Left cardiac atrium (tissue), 4 donors: ENCODE data around the gene SEC16A. TPM values are rescaled to one million over a fixed set of nuclear protein-coding genes. Genes with fewer than 3 reads are reported as not detected.

Source experiments
- ATAC-seq, 2 donors: fragments of 200-7000 bp; cut with Tn5 transposase; one replicate each; pipeline ENCODE4 v1.9.1; 2020; ENCODE audit warnings: mild to moderate bottlenecking in 2 of 2, moderate library complexity in 2 of 2
- DNase-seq: peaks from one replicate; pipeline ENCODE4 v3.0.0-alpha.2; 2020
- intact Hi-C, 2 donors: fragments of 100-400 bp; cut with DNase I; formaldehyde crosslinking; loops; one replicate each; pipeline versions ENCODE4 v1.14.1 to v1.15.1; 2022 to 2023
- total RNA-seq, 2 donors: library from RNA; stranded (reverse); fragmentation: NEBNext Ultra II Directional; extraction: Animal tissue kit (Norgen Biotek cat#: 25700); gene quantifications; one replicate each; pipeline ENCODE4 v1.2.1, GENCODE V29; 2021
- donor health status: DM: no; HTN: yes; CAD: no.
- donor health status: DM: no; HTN: yes; CAD: no; lungs with severe emphysema.
- donor health status: DM: yes; HTN: yes; CAD: no.
- donor health status: Dilated cardiomyopathy.

SEC16A gene
- total RNA-seq, 2 donors from 2014 or later: 27.4 to 40.8 TPM

DNA sequence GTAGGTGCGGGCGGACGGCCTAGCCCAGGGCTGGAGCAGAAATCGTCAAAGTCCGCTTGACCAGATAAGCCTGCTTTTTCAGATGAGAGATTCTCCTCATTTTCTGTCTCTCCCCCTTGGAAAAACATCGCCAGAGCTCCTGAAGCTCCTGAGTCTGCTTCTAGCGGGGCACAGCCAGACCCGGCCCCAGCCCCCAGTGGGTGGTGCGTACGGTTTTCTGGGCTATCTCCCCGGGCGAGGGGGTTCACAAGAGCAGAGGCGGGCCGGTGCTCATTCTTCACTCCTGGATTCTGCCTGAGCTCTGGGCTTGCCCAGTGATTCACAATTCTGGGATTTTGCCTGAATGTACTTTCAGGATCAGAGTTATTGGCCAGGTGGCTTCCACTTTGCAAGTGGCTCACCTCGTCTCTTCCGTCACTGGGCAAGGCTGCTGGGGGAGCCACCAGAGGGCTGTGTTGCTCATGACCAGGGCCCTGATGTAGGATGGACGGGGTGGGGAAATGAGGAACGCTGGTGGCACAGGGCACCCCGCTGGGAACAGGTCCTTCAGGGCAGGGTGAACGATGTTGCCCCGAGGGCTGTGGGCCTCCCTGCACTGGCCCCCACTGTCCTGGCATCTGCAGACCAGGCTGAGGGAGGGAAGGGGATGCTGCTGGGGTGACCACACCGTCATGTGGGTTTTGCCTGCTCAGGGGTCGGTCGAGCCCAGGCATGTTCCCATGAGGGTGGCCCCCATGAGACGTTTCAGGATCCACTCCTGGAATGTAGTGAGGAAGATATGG lies 6.3 kb downstream of the SEC16A start:
- ATAC-seq: no peak
- intact Hi-C loops: no loop called here
- no peak for DNase-seq

DNA sequence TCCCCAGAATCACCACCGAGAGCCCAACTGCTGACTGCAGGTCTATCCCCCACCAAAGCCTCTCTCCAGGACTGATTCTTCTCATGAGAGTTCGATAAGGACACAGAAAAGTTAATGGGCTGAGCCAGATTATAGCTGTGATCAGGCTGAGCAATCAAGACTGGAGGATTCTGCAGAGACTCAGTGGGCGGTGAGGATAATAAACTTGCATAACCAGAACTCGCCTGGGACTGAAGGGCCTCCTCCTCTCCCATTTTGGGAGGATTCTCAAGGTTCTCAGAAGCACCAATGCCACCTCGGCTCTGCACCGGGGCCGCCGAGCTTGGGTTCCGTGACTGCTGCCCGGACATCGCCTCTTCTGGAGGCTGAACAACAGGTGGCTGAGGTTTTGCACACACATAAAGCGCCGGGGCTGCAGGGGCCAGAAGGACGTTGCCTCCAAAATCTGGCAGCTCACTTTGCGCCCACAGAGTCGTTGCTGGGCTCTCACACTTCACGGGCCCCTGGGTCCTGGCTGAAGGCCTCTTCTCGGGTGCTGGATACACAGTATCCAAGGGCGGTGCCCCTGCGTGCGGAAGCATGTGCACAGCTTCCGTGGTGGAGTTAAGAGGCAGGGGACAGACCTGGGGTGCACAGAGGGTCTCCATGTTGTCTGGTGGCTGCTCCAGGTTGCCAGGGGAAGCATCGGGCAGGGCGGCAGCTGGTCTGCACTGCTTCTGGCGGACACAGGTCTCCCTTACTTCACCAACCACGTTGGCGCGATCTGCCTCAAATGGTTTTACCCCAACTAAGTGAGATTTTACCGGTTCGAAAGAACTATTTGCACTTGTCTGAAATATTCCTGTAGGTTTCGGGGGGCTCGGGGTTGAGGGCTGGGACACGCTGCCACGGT lies 7.6 kb downstream of the SEC16A start:
- ATAC-seq (no peak), DNase-seq (no peak)
- intact Hi-C loops: no loop called here

DNA sequence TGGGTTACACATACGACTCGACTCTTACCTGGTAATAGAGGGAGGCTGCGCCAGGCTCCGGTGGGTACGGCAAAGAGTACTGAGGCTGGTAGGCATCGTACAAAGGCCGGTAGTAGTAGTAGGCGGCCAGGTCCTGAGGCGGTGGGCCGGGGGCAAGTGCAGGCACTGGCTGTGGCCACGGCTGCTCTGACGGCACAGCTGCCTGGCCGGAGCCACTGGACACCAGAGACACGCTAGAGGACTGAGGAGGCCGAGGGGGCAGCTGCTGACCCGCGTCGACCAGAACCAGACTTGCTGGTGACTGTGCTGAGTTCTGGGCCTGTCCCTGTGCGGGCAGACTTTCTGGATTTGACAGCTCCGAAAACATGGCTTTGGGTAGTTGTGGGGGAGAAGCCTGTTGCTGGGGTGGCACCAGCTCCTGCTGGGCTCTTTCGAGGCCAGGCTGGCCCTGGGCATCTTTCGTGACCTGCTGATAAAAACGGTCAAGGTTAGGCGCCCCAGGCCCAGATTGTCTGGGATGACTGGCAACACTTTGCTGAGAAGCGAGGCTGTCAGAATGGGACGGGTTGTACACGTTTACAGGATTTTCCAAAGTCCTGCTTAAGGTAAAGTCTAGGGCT lies 8.7 kb downstream of the SEC16A start:
- DNase-seq (no peak), ATAC-seq (no peak)
- intact Hi-C loops: no loop called here

DNA sequence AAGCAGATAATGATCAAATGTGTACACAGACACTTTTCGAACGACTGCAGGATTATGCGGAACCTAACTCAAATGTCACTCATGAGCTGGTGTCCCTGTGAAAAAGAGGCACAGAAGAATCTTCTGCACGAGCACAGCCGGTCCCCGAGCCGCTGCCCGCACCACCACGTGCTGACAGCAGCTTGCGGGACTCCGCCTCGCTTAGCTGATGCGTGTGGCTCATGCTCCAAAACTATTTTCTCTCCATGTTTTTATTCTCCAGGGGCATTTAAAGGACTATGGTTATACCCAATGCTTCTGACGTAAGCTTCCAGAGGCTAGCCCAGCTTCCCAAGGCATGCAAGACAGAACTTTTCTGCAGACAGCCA lies 9.5 kb downstream of the SEC16A start:
- DNase-seq (no peak), ATAC-seq (no peak)
- intact Hi-C loops: no loop called here

DNA sequence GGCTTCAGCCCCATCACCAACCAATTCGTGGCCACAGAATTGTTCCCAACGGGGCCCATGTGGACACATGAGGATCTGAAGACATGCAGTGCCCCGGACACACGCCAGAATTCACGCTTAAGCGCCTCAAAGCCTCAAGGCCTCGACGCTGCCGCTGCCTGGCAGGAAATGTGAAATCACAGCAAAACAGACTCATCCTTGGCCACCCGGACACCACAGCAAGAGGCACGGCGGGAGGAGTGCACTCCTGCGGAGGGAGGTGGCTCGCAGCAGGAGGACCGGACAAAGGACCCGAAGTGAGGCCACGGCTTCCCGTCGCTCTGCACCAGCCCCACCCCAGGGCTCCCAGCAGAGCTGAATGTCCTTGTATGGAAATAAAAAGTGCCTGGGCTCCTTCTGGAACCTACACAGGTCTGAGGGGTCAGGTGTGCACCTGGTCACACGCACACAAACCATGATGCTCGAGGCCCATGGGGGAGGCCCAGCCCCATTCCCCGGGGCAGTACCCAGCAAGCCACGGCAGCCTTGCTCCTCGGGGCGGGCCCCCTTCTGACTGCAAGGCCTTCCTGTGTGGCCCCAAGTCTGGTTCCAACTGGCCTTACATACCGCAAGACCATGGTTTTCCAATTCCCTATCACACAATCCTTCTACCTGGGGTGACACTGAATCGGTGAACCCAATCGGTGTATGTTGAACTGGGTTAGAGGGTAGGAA lies 10.0 kb downstream of the SEC16A start:
- intact Hi-C loops: no loop called here
- ATAC-seq (no peak), DNase-seq (no peak)

DNA sequence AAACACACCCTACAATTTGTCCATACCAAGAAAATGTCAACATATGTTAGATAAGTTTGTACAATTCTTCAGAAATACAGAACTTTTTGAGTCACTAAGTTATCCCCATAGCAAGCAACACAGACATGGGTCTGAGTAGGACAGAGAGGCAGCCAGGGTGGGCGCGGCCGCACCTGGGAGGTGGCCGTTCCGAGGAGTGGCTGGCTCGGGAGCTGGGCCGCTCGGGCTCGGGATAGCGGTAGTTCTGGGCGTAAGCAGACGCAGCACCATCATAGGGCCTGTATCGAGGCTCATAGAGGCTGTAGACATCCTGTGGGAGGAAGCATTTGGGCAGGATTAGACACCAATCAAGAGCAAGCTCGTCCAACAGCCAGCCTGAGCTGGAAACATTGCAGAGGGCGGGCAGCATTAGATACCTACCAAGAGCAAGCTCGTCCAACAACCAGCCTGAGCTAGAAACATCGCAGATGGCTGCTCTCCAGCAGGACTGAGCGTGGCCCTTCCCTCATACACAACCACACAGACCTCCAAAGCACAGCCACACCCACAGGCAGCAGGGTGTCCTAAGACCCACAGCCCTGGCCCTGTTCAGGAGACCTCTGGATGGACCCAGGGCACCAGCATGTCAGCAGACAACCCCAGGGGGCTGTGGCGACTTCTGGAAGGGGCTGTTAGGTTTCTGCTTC lies 10.9 kb downstream of the SEC16A start:
- intact Hi-C loops: no loop called here
- no peak for ATAC-seq
- no peak for DNase-seq

DNA sequence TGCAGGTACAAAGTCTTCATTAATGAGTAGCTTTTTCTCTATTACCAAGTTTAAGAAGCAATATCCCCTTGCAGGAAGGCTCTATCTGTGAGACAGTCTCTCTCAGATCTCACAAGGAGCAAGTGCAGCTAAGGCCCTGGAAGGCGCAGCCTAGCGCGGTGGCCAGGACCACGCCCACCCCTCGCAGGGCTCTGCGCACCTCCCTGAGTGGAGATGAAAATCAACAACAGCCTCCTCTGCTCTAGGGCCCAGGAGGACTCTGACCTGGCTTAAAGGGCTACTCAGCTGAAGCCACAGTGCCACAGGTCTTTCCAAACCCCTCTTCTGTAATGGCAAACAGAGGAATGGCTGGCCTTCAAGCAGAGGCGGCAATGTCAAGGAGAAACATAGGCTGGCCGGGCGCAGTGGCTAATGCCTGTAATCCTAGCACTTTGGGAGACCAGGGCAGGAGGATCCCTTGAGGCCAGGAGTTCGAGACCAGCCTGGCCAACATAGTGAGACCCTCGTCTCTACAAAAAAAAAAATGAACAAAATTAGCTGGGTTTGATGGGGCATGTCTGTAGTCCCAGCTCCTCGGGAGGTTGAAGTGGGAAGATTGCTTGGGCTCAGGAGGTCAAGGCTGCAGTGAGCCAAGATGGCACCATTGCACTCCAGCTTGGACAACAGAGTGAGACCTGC lies 11.9 kb downstream of the SEC16A start:
- intact Hi-C loops: no loop called here
- no peak for DNase-seq
- no peak for ATAC-seq

DNA sequence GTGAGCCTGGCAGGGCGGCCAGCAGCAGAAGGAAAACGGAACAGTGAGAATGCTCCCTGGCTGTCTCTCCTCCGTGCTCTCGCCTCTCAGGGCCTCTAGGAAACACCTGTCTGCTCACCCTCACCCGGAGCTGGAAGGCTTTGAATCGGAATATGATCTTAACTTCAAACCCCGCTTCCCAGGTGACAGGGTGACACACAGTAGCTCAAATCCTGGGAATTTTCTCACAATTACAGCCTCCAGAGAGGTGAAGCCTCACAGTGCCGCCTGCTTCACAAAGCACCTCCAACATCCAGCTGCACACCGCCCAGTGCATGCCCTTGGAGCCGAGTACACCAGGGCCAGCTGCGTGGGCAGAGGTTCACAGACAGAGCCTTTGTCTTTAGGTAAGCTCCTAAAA lies 12.5 kb downstream of the SEC16A start:
- ATAC-seq (no peak), DNase-seq (no peak)
- intact Hi-C loops: no loop called here

DNA sequence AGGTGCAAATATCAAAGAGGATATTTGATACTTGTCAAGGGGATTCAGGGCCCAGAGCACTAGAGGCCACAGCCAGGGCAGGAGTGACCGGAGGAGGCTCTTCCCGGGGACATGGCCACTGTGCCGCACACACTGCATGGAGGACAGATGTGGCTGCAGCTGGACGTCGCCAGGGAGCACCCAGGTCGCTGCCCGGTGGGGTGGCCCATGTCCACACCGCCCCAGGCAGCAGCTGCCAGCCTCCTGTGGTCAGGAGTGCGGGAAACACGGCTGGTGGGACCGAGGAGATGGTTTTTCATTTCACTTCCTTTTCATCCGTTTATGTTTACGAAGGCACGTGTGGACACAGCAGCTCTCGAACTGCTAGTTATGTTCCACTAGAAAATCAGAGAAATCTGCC lies 15.1 kb downstream of the SEC16A start:
- no peak for DNase-seq
- intact Hi-C loops: no loop called here
- ATAC-seq: no peak

DNA sequence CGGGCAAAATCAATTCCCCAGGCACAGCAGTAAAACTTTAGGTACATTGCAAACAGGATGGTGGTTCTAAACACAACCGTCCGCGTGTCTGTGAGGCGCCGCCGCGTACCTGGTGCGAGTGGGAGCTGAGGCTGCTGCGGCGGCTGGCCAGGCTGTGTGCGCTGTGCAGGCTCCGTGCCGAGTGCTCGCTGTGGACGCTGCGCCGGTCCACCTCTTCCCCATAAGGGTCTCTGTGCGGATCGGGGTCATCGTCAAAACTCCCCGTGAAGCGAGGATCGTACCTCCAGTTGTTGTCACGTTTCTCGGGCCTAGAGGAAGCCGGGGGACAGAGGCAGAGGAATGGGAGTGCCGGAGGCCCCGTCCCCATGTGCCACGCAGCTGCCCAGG lies 16.7 kb downstream of the SEC16A start:
- DNase-seq (no peak), ATAC-seq (no peak)
- intact Hi-C loops: no loop called here

DNA sequence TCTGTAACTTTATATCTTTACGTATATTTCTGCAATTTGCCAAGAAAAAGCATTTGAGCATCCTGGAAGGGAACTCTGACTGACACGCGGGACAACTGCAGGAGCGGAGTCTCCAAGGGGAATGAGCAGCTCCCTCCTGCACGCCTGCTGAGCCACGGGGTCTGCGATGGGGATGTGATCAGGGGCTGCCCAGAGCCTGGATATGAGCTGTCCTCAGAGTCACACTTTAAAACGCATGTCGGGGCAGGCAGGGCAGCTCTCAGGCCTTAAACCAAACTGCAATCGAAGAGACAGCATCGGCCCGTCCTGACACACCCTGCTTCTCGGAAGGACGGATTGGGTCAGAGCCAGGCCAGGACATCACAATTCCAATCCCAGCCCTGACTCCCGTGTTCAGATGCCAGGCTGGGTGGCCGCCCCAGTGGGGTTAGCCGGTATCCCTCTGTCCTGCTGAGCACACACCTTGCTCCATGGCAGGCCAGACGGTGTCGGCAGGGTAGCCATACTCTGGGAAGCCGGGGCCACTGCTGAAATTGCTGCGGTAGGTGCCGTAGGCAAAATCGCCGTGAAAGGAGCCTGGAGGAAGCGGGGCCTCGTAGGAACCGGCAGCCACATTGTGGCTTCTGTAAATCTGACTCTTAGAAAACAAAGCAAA lies 17.2 kb downstream of the SEC16A start:
- intact Hi-C loops: no loop called here
- no peak for ATAC-seq
- DNase-seq: no peak

DNA sequence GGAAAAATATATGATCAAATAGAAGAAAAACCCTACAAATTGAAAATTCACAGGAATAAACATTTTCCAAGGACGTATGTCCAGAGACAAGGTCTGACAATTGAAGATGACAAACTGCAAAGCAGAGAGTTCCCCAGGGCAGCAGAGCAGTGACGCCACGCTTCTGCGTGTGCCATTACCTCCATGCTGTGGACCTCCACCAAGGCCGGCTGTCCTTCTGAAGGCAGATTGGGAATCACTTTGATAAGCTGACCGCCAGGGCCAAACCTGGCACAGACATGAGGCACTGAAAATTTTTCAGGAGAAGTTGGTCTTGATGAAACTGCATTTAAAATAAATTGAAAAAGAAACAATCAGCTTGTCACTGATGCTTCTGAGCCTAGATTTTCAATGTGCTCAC lies 18.6 kb downstream of the SEC16A start:
- intact Hi-C loops: no loop called here
- DNase-seq (no peak), ATAC-seq (no peak)

DNA sequence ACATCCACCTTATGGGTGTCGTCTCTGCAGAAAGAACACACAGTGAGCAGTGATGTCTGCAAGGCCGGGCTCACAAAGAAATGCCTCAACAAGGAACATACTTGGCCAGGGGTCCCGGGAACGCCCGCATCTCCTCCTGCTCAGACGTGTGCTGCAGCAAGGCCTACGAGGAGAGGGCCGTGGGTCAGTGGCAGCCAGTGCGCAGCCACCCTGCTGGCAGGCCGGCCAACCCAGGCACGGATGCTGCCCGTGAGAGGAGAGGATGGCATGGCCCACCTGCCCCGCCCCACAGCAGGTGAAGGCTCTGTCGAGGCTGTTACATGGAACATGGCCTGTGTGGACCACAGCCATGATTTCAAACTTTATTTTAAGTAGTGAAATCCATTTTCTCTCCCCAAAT lies 19.3 kb downstream of the SEC16A start:
- ATAC-seq (no peak), DNase-seq (no peak)
- intact Hi-C loops: no loop called here

DNA sequence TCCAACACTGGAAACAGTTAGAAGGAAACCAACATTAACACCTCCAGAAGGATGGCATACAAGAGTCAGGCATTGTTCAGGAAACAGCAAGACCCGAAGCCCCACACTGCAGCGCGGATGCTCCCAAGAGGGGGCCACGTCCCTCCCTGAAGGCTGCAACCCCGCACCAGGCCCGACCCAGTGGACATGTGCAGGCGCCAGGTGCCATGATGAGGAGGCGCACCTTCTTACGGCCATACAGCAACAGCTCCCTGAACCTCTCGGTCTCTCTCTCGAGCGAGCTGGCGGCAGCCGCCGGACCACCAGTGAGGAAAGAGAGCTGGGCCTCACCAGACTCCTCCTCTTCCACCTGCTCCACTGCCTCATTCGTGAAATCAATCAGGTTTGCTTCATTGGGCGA lies 20.2 kb downstream of the SEC16A start:
- intact Hi-C loops: no loop called here
- ATAC-seq (no peak), DNase-seq (no peak)

DNA sequence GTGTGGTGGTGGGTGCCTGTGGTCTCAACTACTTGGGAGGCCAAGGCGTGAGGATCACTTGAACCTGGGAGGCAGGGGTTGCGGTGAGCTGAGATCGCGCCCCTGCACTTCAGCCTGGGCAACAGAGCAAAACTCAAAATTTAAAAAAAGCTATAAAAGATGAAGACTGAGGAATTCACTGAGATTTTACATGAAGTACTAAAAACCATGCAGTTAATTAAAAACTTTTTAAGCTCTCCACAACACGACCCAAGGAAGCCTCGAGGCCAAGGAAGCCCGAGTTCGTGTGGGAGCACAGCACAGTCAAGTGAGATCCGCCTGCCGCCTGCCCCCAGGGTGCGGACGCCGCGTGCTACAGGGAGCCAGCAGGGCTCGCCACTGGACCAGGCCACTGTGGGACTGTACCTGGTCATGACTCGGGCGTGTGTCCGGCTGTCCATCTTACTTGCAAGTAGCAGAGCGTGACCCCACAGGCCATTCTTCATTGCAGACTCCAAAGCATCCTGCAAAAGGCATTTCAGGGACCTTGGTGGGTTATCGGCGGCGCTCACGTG lies 22.0 kb downstream of the SEC16A start:
- no peak for DNase-seq
- no peak for ATAC-seq
- intact Hi-C loops: no loop called here

DNA sequence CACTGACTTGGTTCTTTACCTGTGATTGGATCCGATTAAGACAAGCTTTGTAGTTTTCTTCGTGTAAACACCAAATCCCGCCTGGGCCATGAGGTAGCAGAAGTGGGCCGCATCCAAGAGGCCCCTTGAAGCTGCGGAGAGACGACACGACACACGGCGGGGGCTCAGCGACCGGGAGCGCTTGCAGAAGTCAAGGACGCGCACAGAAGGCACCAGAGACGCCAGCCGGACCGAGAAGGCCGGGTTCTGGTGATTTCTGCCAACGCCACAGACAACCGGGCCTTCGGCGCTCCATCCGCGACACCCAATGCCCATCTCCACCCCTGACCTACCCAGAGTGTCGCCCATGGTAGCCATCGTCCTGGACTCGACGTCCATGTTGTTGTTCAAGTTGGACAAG lies 23.4 kb downstream of the SEC16A start:
- intact Hi-C loops: no loop called here
- ATAC-seq: no peak
- DNase-seq: no peak

DNA sequence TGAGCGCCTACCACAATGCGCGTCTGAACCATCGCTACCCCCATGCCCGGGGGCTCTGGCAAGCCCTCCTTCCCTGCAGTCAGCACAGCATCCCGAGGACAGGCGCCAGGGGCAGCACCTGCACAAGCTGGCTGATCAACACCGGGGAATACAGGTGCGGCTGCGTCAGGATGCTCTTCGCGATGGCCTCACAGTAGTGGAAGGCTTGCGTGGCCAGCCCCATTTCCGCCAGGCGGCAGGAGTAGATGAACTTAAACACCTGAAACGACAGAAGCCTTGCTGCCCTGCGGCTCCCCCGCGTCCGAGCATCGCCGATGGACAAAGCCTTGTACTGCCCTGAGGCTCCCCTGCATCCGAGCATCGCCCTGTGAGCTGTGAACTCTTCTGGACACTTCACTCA lies 25.5 kb downstream of the SEC16A start:
- ATAC-seq: no peak
- DNase-seq: no peak
- intact Hi-C loops: no loop called here

DNA sequence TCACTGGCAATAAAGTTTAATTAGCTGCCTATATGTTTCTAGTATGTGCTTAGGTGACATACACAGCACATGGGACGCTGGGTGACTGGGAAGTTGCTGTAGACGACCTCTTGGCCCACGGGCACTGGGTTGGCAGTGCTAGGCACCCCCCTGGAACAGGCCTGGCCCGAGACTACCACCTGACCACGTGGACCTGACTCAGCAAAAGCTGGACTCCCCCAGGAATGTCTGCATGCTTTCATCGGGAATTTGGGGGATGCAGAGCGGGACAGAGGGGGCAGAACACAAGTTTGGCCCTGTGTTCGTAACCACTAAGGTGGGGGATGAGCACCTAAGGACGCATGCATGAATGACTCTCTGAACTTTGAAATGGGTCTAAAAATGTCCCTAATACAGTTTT lies 26.6 kb downstream of the SEC16A start:
- intact Hi-C loops: no loop called here
- DNase-seq (no peak), ATAC-seq (no peak)
